Immature natural killer cell (primary cell): Measurements from ENCODE around the gene ANKRD13B. TPM values are rescaled to one million over a fixed set of nuclear protein-coding genes. Genes with fewer than 3 reads are reported as not detected.

Source experiments
- DNase-seq, 3 donors: peaks; one replicate each; pipeline ENCODE4 v3.0.0; 2022; ENCODE audit warnings: mixed read lengths in 1 of 3
- H3K27ac Mint-ChIP-seq, 6 donors: one replicate each; pipeline ENCODE4 v1.8.0; 2020; ENCODE audit warnings: mixed read lengths in 6 of 6, mild to moderate bottlenecking in 5 of 6, inconsistent platforms in 4 of 6, moderate library complexity in 3 of 6
- H3K27me3 Mint-ChIP-seq, 3 donors: one replicate each; pipeline ENCODE4 v1.8.0; 2020 to 2021; ENCODE audit warnings: low read depth in 3 of 3, mild to moderate bottlenecking in 3 of 3, mixed read lengths in 3 of 3, moderate library complexity in 3 of 3, inconsistent platforms in 1 of 3
- H3K36me3 Mint-ChIP-seq, 3 donors: one replicate each; pipeline ENCODE4 v1.8.0; 2020; ENCODE audit warnings: mixed read lengths in 3 of 3, inconsistent platforms in 2 of 3, mild to moderate bottlenecking in 2 of 3
- H3K4me1 Mint-ChIP-seq, 2 donors: one replicate each; pipeline ENCODE4 v1.8.0; 2020; ENCODE audit warnings: inconsistent platforms in 2 of 2, mild to moderate bottlenecking in 2 of 2, mixed read lengths in 2 of 2, moderate library complexity in 1 of 2
- H3K4me3 Mint-ChIP-seq, 5 donors: one replicate each; pipeline ENCODE4 v1.8.0; 2020; ENCODE audit warnings: mild to moderate bottlenecking in 5 of 5, mixed read lengths in 5 of 5, inconsistent platforms in 3 of 5, moderate library complexity in 3 of 5
- H3K9me3 Mint-ChIP-seq, 6 donors: one replicate each; pipeline ENCODE4 v1.8.0; 2020; ENCODE audit warnings: mild to moderate bottlenecking in 6 of 6, mixed read lengths in 6 of 6, inconsistent platforms in 4 of 6, moderate library complexity in 3 of 6
- polyA plus RNA-seq, 3 donors: library from polyadenylated mRNA; unstranded; fragments of 300-500 nt; fragmentation: Illumina TruSeq; gene quantifications; one replicate each; pipeline ENCODE4 v1.2.3, GENCODE V29; 2021

Gene ANKRD13B
- polyA plus RNA-seq, 3 donors from 2014 or later: 0.18 TPM; not detected in 2

- Mint-ChIP-seq H3K9me3 (no peaks in the 10 kb centered on the region), H3K27me3 (peaks cover 4 to 16% (median 13%) of the 10 kb centered on the region in 3 donors), H3K27ac (peak overlapping the region; percentile 93 to 100 (median 98)), H3K36me3 (peaks cover 9 to 12% (median 12%) of the 10 kb centered on the region in 3 donors), H3K4me3 (peak overlapping the region; percentile 82 to 88 (median 84)), H3K4me1 (peaks cover 62 to 70% of the 10 kb centered on the region in 2 donors)
- no peak for DNase-seq
These were observed 30.3 kb upstream of the ANKRD13B start for GRCh38 chr17:29562615-29563014.

GRCh38 chr17:29563816-29564215 is 29.1 kb upstream of the ANKRD13B start:
- Mint-ChIP-seq H3K27ac (peak overlapping the region; percentile 88 to 95 (median 89)), H3K4me3 (peak overlapping the region; percentile 69 to 80 (median 72)), H3K27me3 (peaks cover 4 to 23% (median 18%) of the 10 kb centered on the region in 3 donors), H3K36me3 (peaks cover 9 to 12% (median 12%) of the 10 kb centered on the region in 3 donors), H3K4me1 (peaks cover 55 to 61% of the 10 kb centered on the region in 2 donors), H3K9me3 (no peaks in the 10 kb centered on the region)
- DNase-seq: peak; percentile 44 to 54 (median 49)

- peaks cover 6 to 9% (median 6%) of the 10 kb centered on the region in 3 donors for H3K36me3 Mint-ChIP-seq
- H3K9me3 Mint-ChIP-seq: no peaks in the 10 kb centered on the region
- H3K4me3 Mint-ChIP-seq: peak overlapping the region; percentile 92 to 96 (median 94)
- peak overlapping the region; percentile 89 to 95 (median 93) for H3K27ac Mint-ChIP-seq
- DNase-seq: peak; percentile 62 to 66 (median 66)
- peaks cover 9 to 23% (median 20%) of the 10 kb centered on the region in 3 donors for H3K27me3 Mint-ChIP-seq
- H3K4me1 Mint-ChIP-seq: peaks cover 53 to 56% of the 10 kb centered on the region in 2 donors
These were observed 27.1 kb upstream of the ANKRD13B start for GRCh38 chr17:29565643-29566472.

- peak; percentile 76 to 77 (median 77) for DNase-seq
- Mint-ChIP-seq H3K27ac (peak within 1 kb of the TSS; percentile 92 to 98 (median 96)), H3K36me3 (peaks cover 5 to 9% (median 6%) of the 10 kb centered on the region in 3 donors), H3K4me1 (peaks cover 45 to 53% of the 10 kb centered on the region in 2 donors), H3K4me3 (peak within 1 kb of the TSS; percentile 92 to 99 (median 98)), H3K9me3 (no peaks in the 10 kb centered on the region), H3K27me3 (peaks cover 9 to 25% (median 20%) of the 10 kb centered on the region in 3 donors)
These were observed 26.2 kb upstream of the ANKRD13B start, which contains the start of gene ABHD15 for GRCh38 chr17:29566473-29567303. ABHD15 (minus strand) TSS chr17:29567037; CDS start chr17:29566966, 71 bp downstream.

GRCh38 chr17:29567304-29567553 is 25.7 kb upstream of the ANKRD13B start:
- Mint-ChIP-seq H3K4me1 (peaks cover 39 to 48% of the 10 kb centered on the region in 2 donors), H3K9me3 (no peaks in the 10 kb centered on the region), H3K4me3 (peak overlapping the region; percentile 91 to 99 (median 98)), H3K27me3 (peaks cover 9 to 20% (median 19%) of the 10 kb centered on the region in 3 donors), H3K27ac (peak overlapping the region; percentile 75 to 96 (median 90)), H3K36me3 (peaks cover under 1 to 5% (median under 1%) of the 10 kb centered on the region in 3 donors)
- no peak for DNase-seq

- DNase-seq: peak; percentile 75 to 80 (median 78)
- no peaks in the 10 kb centered on the region for H3K9me3 Mint-ChIP-seq
- peak overlapping the region; percentile 91 to 99 (median 98) for H3K4me3 Mint-ChIP-seq
- H3K4me1 Mint-ChIP-seq: peaks cover 34 to 42% of the 10 kb centered on the region in 2 donors
- peak overlapping the region; percentile 92 to 98 (median 96) for H3K27ac Mint-ChIP-seq
- peaks cover 9 to 19% (median 19%) of the 10 kb centered on the region in 3 donors for H3K27me3 Mint-ChIP-seq
- peaks cover 0 to 4% (median 0%) of the 10 kb centered on the region in 3 donors for H3K36me3 Mint-ChIP-seq
These were observed 25.2 kb upstream of the ANKRD13B start for GRCh38 chr17:29567554-29568330.

GRCh38 chr17:29568331-29569244 is 24.3 kb upstream of the ANKRD13B start, which contains the start of gene TP53I13:
TP53I13 (plus strand) TSS chr17:29568701; CDS start chr17:29568759, 58 bp downstream.
- peak; percentile 83 to 88 (median 84) for DNase-seq
- H3K27me3 Mint-ChIP-seq: peaks cover 8 to 19% (median 16%) of the 10 kb centered on the region in 3 donors
- H3K36me3 Mint-ChIP-seq: peaks cover 0 to 4% (median 0%) of the 10 kb centered on the region in 3 donors
- H3K9me3 Mint-ChIP-seq: no peaks in the 10 kb centered on the region
- H3K27ac Mint-ChIP-seq: peak within 1 kb of the TSS; percentile 92 to 98 (median 96)
- peak within 1 kb of the TSS; percentile 91 to 99 (median 98) for H3K4me3 Mint-ChIP-seq
- peaks cover 30 to 38% of the 10 kb centered on the region in 2 donors for H3K4me1 Mint-ChIP-seq

- Mint-ChIP-seq H3K4me1 (peaks cover 23 to 30% of the 10 kb centered on the region in 2 donors), H3K9me3 (no peaks in the 10 kb centered on the region), H3K4me3 (peak overlapping the region; percentile 75 to 89 (median 85)), H3K36me3 (no peaks in the 10 kb centered on the region), H3K27ac (peak overlapping the region; percentile 60 to 85 (median 78)), H3K27me3 (peaks cover 8 to 17% (median 12%) of the 10 kb centered on the region in 3 donors)
- DNase-seq: no peak
These were observed 23.5 kb upstream of the ANKRD13B start for GRCh38 chr17:29569245-29569950.

GRCh38 chr17:29570521-29570920 is 22.4 kb upstream of the ANKRD13B start:
- Mint-ChIP-seq H3K4me3 (peak overlapping the region; percentile 3 to 59 (median 50)), H3K4me1 (peaks cover 14 to 21% of the 10 kb centered on the region in 2 donors), H3K27ac (peak overlapping the region in 2 of 6 donors; percentile 20 to 75), H3K9me3 (no peaks in the 10 kb centered on the region), H3K27me3 (peaks cover 11 to 17% (median 12%) of the 10 kb centered on the region in 3 donors), H3K36me3 (no peaks in the 10 kb centered on the region)
- no peak for DNase-seq

- Mint-ChIP-seq H3K4me1 (peaks cover 7 to 14% of the 10 kb centered on the region in 2 donors), H3K36me3 (no peaks in the 10 kb centered on the region), H3K27me3 (peaks cover 8 to 9% (median 9%) of the 10 kb centered on the region in 3 donors), H3K9me3 (no peaks in the 10 kb centered on the region), H3K27ac (no peak overlapping the region), H3K4me3 (peak overlapping the region in 1 of 5 donors; percentile 55)
- DNase-seq: no peak
These were observed 21.4 kb upstream of the ANKRD13B start for GRCh38 chr17:29571486-29571882.

GRCh38 chr17:29571883-29572681 is 20.9 kb upstream of the ANKRD13B start:
- no peak for DNase-seq
- peaks cover 7 to 14% of the 10 kb centered on the region in 2 donors for H3K4me1 Mint-ChIP-seq
- no peaks in the 10 kb centered on the region for H3K9me3 Mint-ChIP-seq
- peak overlapping the region in 1 of 5 donors; percentile 55 for H3K4me3 Mint-ChIP-seq
- no peak overlapping the region for H3K27ac Mint-ChIP-seq
- H3K36me3 Mint-ChIP-seq: no peaks in the 10 kb centered on the region
- peaks cover 8 to 9% (median 9%) of the 10 kb centered on the region in 3 donors for H3K27me3 Mint-ChIP-seq
